CD14-positive monocyte (primary cell): Measurements from ENCODE around the gene RASSF5. TPM values are rescaled to one million over a fixed set of nuclear protein-coding genes. Genes with fewer than 3 reads are reported as not detected.
A peak's percentile ranks its signal among the peaks of the same experiment; 100 is the strongest.

Experiments used
- DNase-seq, 3 donors: peaks; one replicate each; pipeline ENCODE4 v3.0.0-alpha.2; 2011 to 2022
- H2AFZ ChIP-seq: 2 replicates; pipeline ENCODE4 v1.6.0; 2012; ENCODE audit warnings: mild to moderate bottlenecking, low read depth, low read length, inconsistent platforms; ENCODE audit not compliant: insufficient read depth, poor library complexity, severe bottlenecking
- H3K27ac ChIP-seq, 2 donors: 1 replicate in 1 of 2; 2 replicates in 1 of 2; pipeline ENCODE4 v1.5.1; 2012 to 2013; ENCODE audit warnings: low read length in 2 of 2, control low read depth in 1 of 2, inconsistent platforms in 1 of 2, low read depth in 1 of 2, mild to moderate bottlenecking in 1 of 2
- H3K27me3 ChIP-seq, 2 donors: one replicate each; pipeline versions ENCODE4 v1.6.0 to v1.6.1; 2011 to 2013; ENCODE audit warnings: low read length in 2 of 2; ENCODE audit not compliant: control insufficient read depth in 2 of 2, insufficient read depth in 2 of 2
- H3K36me3 ChIP-seq, 2 donors: replicated peaks in 1 of 2; 1 replicate in 1 of 2; 2 replicates in 1 of 2; pipeline versions ENCODE4 v1.5.1 to v1.6.1; 2012 to 2013; ENCODE audit warnings: low read length in 2 of 2, control low read depth in 1 of 2, inconsistent platforms in 1 of 2, mild to moderate bottlenecking in 1 of 2; ENCODE audit not compliant: insufficient read depth in 2 of 2, control insufficient read depth in 1 of 2
- H3K4me1 ChIP-seq, 2 donors: 1 replicate in 1 of 2; 2 replicates in 1 of 2; pipeline versions ENCODE4 v1.5.1 to v1.6.1; 2012 to 2013; ENCODE audit warnings: low read length in 2 of 2, control low read depth in 1 of 2, inconsistent platforms in 1 of 2, mild to moderate bottlenecking in 1 of 2, moderate library complexity in 1 of 2; ENCODE audit not compliant: insufficient read depth in 2 of 2, control insufficient read depth in 1 of 2
- H3K4me2 ChIP-seq: replicated peaks from 2 replicates; pipeline ENCODE3; 2012; ENCODE audit warnings: low read length, moderate library complexity, mild to moderate bottlenecking; ENCODE audit not compliant: poor library complexity, severe bottlenecking; ENCODE audit errors: extremely low read depth
- H3K4me3 ChIP-seq, 3 experiments: fragments of 200-600 bp in 1 of 3; sonication (generic) in 1 of 3; replicated peaks in 1 of 3; 1 replicate in 2 of 3; 2 replicates in 1 of 3; pipeline ENCODE4 v1.5.1; 2011 to 2013; ENCODE audit warnings: low read length in 3 of 3, mild to moderate bottlenecking in 3 of 3, control low read depth in 2 of 3, low read depth in 2 of 3, inconsistent platforms in 1 of 3, moderate library complexity in 1 of 3
- H3K79me2 ChIP-seq: 2 replicates; pipeline ENCODE4 v1.6.0; 2012; ENCODE audit warnings: mild to moderate bottlenecking, control low read depth, inconsistent platforms, low read length, moderate library complexity; ENCODE audit not compliant: insufficient read depth
- H3K9ac ChIP-seq: 2 replicates; pipeline ENCODE4 v1.6.0; 2017; ENCODE audit warnings: low read length, mild to moderate bottlenecking; ENCODE audit not compliant: insufficient read depth, poor library complexity, severe bottlenecking
- H3K9me3 ChIP-seq, 2 donors: replicated peaks in 1 of 2; 1 replicate in 1 of 2; 2 replicates in 1 of 2; pipeline versions ENCODE4 v1.5.1 to v1.6.1; 2012 to 2013; ENCODE audit warnings: low read length in 2 of 2, control low read depth in 1 of 2; ENCODE audit not compliant: control insufficient read depth in 1 of 2, insufficient read depth in 1 of 2
- H4K20me1 ChIP-seq: 2 replicates; pipeline ENCODE4 v1.6.0; 2012; ENCODE audit warnings: mild to moderate bottlenecking, low read length, control low read depth, moderate library complexity; ENCODE audit not compliant: insufficient read depth
- H3K27ac Mint-ChIP-seq, 7 donors: one replicate each; pipeline ENCODE4 v1.8.0; 2020; ENCODE audit warnings: mild to moderate bottlenecking in 7 of 7, mixed read lengths in 7 of 7, moderate library complexity in 6 of 7, inconsistent platforms in 2 of 7
- H3K27me3 Mint-ChIP-seq, 3 donors: one replicate each; pipeline ENCODE4 v1.8.0; 2021 to 2022; ENCODE audit warnings: low read depth in 3 of 3, mild to moderate bottlenecking in 3 of 3, mixed read lengths in 3 of 3, moderate library complexity in 3 of 3, inconsistent platforms in 1 of 3
- H3K36me3 Mint-ChIP-seq, 2 donors: one replicate each; pipeline ENCODE4 v1.8.0; 2020; ENCODE audit warnings: mixed read lengths in 2 of 2, inconsistent platforms in 1 of 2, mild to moderate bottlenecking in 1 of 2
- H3K4me1 Mint-ChIP-seq: one replicate; pipeline ENCODE4 v1.8.0; 2020; ENCODE audit warnings: mild to moderate bottlenecking, mixed read lengths
- H3K4me3 Mint-ChIP-seq, 2 donors: one replicate each; pipeline ENCODE4 v1.8.0; 2020; ENCODE audit warnings: mild to moderate bottlenecking in 2 of 2, mixed read lengths in 2 of 2, moderate library complexity in 1 of 2
- H3K9me3 Mint-ChIP-seq, 7 donors: one replicate each; pipeline ENCODE4 v1.8.0; 2020 to 2022; ENCODE audit warnings: mixed read lengths in 7 of 7, mild to moderate bottlenecking in 6 of 7, moderate library complexity in 6 of 7, inconsistent platforms in 2 of 7
- WGBS: methylation state at CpG from one replicate; pipeline ENCODE4 v1.1.5; 2013; ENCODE audit warnings: missing lambda C conversion rate; ENCODE audit not compliant: insufficient coverage; 5-methylcytosine and 5-hydroxymethylcytosine counted together
- intact Hi-C, 2 donors: fragments of 100-400 bp; cut with micrococcal nuclease; formaldehyde crosslinking; loops; one replicate each; pipeline versions ENCODE4 v1.15.0 to v1.15.1; 2023
- polyA plus RNA-seq, 3 donors: library from polyadenylated mRNA; depleted of rRNA in 1 of 3; unstranded in 2 of 3; stranded (reverse) in 1 of 3; fragments of 300-500 nt in 2 of 3; fragments of >200 nt in 1 of 3; fragmentation: Illumina TruSeq in 2 of 3; gene quantifications; 1 replicate in 2 of 3; 2 replicates in 1 of 3; pipeline ENCODE4 v1.2.3, GENCODE V29; 2012 to 2021
- TF ChIP-seq, protein P1 (sequence below): fragments of 200-600 bp; IDR thresholded peaks from one replicate; pipeline ENCODE4 v1.8.0; 2022; ENCODE audit warnings: antibody characterized with exemption, mild to moderate bottlenecking

RASSF5 gene
- polyA plus RNA-seq, 3 donors = 81.6 to 129 (median 127) TPM

- Histone ChIP-seq H3K27ac (no peak overlapping the region), H3K79me2 (peaks cover 91% of the 10 kb centered on the region), H3K4me3 (no peak overlapping the region), H2AFZ (no peak overlapping the region), H3K4me2 (no peak overlapping the region), H3K9me3 (no peaks in the 10 kb centered on the region), H4K20me1 (peaks cover 69% of the 10 kb centered on the region), H3K36me3 (peaks cover 43 to 68% of the 10 kb centered on the region in 2 donors), H3K27me3 (no peaks in the 10 kb centered on the region), H3K4me1 (peaks cover 52 to 81% of the 10 kb centered on the region in 2 donors), H3K9ac (no peak overlapping the region)
- H3K4me1 Mint-ChIP-seq = peaks cover 96% of the 10 kb centered on the region
- TF ChIP-seq, protein P1, sequence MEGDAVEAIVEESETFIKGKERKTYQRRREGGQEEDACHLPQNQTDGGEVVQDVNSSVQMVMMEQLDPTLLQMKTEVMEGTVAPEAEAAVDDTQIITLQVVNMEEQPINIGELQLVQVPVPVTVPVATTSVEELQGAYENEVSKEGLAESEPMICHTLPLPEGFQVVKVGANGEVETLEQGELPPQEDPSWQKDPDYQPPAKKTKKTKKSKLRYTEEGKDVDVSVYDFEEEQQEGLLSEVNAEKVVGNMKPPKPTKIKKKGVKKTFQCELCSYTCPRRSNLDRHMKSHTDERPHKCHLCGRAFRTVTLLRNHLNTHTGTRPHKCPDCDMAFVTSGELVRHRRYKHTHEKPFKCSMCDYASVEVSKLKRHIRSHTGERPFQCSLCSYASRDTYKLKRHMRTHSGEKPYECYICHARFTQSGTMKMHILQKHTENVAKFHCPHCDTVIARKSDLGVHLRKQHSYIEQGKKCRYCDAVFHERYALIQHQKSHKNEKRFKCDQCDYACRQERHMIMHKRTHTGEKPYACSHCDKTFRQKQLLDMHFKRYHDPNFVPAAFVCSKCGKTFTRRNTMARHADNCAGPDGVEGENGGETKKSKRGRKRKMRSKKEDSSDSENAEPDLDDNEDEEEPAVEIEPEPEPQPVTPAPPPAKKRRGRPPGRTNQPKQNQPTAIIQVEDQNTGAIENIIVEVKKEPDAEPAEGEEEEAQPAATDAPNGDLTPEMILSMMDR = no peak
- peak overlapping the region in 3 of 7 donors; percentile 16 to 46 (median 22) for H3K27ac Mint-ChIP-seq
- H3K27me3 Mint-ChIP-seq = peaks cover 0 to 2% (median 0%) of the 10 kb centered on the region in 3 donors
- H3K9me3 Mint-ChIP-seq = peaks cover 0 to 4% (median 0%) of the 10 kb centered on the region in 7 donors
- WGBS = no CpG with 5 or more reads among the region's 3 CpGs
- intact Hi-C loops = no loop called here
- peaks cover 71 to 85% of the 10 kb centered on the region in 2 donors for H3K36me3 Mint-ChIP-seq
- no peak overlapping the region for H3K4me3 Mint-ChIP-seq
- DNase-seq = no peak
These were observed 63.2 kb downstream of the RASSF5 start for GRCh38 chr1:206570529-206570928.

DNA sequence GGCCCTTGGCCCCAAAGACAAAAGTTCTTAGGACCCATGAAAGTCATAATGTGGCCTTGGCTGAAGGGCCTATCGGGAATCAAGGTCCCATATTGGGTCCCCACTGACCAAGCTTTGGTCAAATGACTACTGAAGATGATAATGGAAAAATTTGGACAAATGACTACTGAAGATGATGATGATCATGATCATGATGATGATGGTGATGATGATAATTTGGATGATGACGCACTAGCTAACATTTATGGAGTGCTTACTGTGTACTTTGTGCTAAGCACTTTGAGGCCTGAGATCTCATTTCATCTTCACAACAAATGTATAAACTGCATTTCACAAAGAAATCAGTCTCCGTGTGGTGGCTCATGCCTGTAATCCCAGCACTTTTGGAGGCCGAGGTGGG, 65.5 kb downstream of the RASSF5 start:
- H3K79me2 ChIP-seq = peaks cover 87% of the 10 kb centered on the region
- H3K4me2 ChIP-seq = peak overlapping the region; percentile 63
- WGBS = no CpG with 5 or more reads among the region's 4 CpGs
- H3K36me3 ChIP-seq = peaks cover 24 to 50% of the 10 kb centered on the region in 2 donors
- H3K9me3 Mint-ChIP-seq = peaks cover 0 to 4% (median 0%) of the 10 kb centered on the region in 7 donors
- DNase-seq = no peak
- no peak overlapping the region for H2AFZ ChIP-seq
- TF ChIP-seq, protein P1 = no peak
- peaks cover 61 to 81% of the 10 kb centered on the region in 2 donors for H3K4me1 ChIP-seq
- intact Hi-C loops = no loop called here
- H3K27me3 Mint-ChIP-seq = peaks cover 0 to 3% (median 0%) of the 10 kb centered on the region in 3 donors
- H4K20me1 ChIP-seq = peaks cover 46% of the 10 kb centered on the region
- peak overlapping the region in 1 of 2 donors; percentile 74 for H3K4me3 Mint-ChIP-seq
- no peak overlapping the region for H3K9ac ChIP-seq
- H3K4me1 Mint-ChIP-seq = peaks cover 96% of the 10 kb centered on the region
- peak overlapping the region; percentile 90 to 100 (median 98) for H3K27ac Mint-ChIP-seq
- peaks cover 62 to 80% of the 10 kb centered on the region in 2 donors for H3K36me3 Mint-ChIP-seq
- no peaks in the 10 kb centered on the region for H3K27me3 ChIP-seq
- no peaks in the 10 kb centered on the region for H3K9me3 ChIP-seq
- peak overlapping the region; percentile 96 to 99 for H3K27ac ChIP-seq
- peak overlapping the region in 1 of 3 experiments; percentile 55 for H3K4me3 ChIP-seq
